ENCODE data around the gene C1orf167.

C1orf167 gene

DNA sequence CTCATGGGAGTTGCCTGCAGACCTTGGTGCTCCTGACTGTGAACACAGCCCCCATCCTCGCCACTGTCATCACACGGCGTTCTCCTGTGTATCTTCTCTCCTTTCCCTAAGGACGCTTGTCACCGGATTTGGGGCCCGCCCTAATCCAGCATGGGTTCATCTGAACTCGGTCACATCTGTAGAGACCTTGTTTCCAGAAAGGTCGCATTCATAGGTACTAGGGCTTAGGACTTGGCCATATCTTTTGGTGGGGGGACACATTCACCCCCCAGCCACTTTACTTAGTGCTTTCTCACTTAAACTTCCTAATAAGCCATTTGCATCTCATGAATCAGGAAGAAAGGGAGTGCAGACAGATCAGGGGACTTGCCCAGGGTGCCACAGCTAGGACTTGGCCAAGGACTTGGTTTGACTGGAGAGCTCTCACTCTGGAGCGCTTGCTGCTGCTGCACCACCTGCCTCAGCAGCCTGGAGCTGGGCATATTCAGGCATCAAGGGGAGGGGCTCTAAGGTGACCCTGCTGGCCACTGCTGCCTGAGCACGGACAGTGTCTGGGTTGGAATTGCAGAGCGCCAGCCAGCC lies 75.9 kb downstream of the C1orf167 start:
- no peak for DNase-seq

DNA sequence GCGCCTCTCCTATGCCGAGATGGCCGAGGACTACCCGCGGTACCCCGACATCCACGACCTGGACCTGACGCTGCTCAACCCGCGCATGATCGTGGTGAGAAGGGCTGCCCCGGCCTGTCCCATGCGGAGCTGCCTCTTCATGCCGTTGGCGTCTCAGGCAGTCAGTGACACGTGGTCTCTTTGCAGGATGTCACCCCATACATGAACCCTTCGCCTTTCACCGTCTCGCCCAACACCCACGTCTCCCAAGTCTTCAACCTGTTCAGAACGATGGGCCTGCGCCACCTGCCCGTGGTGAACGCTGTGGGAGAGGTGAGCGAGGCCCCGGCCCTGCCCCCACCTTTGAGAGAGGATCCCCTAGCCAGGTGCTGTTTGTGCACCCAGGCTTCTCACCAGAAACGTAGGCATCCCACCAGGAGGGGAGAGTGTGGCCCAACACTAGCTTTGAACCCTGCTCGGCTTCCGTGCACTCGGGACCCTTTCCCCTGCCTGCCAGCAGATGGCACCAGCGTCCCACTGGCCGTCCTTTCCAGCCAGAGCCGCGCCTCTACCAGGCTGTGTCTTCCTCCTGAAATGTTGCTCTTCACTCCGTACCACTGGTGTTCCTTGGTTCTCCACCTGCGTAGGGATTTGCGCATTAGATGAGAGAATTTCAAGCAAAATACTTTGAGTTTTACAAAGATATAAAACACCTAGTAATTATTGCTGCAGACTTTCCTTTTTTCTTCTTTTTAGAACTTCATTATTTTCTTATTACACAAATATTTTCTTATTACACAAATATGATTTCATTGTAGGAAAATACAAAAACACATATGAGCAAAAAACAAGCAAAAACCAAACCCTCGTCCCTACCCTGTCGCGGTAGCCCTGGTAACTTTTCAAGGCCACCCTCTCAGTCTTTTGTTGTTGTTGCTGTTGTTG lies 76.6 kb downstream of the C1orf167 start:
- DNase-seq: peak; percentile 76
